ENCODE data around the gene FAHD1. TPM values are rescaled to one million over a fixed set of nuclear protein-coding genes. Genes with fewer than 3 reads are reported as not detected.

The FAHD1 gene
- polyA plus RNA-seq, 1 donor from 2014 or later = 73.5 TPM

- Histone ChIP-seq H3F3A (ENCODE audit: insufficient read depth, low read length, poor library complexity, severe bottlenecking) (no peaks in the 10 kb centered on the region), H3K36me3 (ENCODE audit: insufficient read depth, low read length) (no peaks in the 10 kb centered on the region), H3K4me2 (ENCODE audit: low read length) (no peak overlapping the region), H4K20me1 (ENCODE audit: insufficient read depth) (no peaks in the 10 kb centered on the region), H3K27me3 (ENCODE audit: insufficient read depth, low read depth, low read length) (peaks cover 6% of the 10 kb centered on the region), H3K4me3 (ENCODE audit: low read length) (no peak overlapping the region), H3K9me2 (ENCODE audit: insufficient read depth, low read length) (no peaks in the 10 kb centered on the region), H3K27ac (ENCODE audit: low read length) (no peak overlapping the region), H3K9me3 (ENCODE audit: low read length) (no peaks in the 10 kb centered on the region), H3K79me2 (replicated peaks; ENCODE audit: insufficient read depth, low read length) (no peaks in the 10 kb centered on the region), H3K9ac (ENCODE audit: low read length) (no peak overlapping the region), H2AFZ (ENCODE audit: low read depth, low read length) (no peak overlapping the region)
- TF ChIP-seq EP300 (conservative IDR thresholded peaks at IDR 0.05; ENCODE audit: poor library complexity, severe bottlenecking) (no peak), MXI1 (conservative IDR thresholded peaks at IDR 0.05; ENCODE audit: poor library complexity, severe bottlenecking) (no peak)
These were observed 19.4 kb downstream of the FAHD1 start for GRCh38 chr16:1846416-1846815.

DNA sequence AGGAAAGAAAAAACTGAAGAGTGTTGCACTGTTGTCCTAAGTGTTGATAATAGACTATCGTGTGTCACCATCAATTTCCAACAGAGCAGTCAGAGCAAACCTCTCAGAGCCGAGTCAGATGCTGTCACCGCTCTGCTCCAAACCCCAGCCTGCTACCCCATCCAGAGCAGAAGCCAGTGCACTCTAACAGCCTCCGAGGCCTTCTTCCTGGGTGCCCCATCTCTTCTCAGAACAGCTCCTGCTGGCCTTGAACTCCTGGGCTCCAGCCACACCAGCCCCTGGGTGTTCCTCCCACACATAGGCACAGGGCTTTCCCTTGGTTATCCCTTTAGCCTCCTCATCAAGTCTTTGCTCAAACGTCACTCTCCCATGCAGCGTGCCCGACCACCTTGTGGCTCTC, 24.0 kb downstream of the FAHD1 start:
- no peaks in the 10 kb centered on the region for H3F3A ChIP-seq (ENCODE audit: insufficient read depth, low read length, poor library complexity, severe bottlenecking)
- H3K9ac ChIP-seq (ENCODE audit: low read length) = no peak overlapping the region
- H3K9me3 ChIP-seq (ENCODE audit: low read length) = no peaks in the 10 kb centered on the region
- H2AFZ ChIP-seq (ENCODE audit: low read depth, low read length) = no peak overlapping the region
- TF ChIP-seq POLR2AphosphoS5 (IDR thresholded peaks at IDR 0.05) = no peak
- TF ChIP-seq, protein P1, sequence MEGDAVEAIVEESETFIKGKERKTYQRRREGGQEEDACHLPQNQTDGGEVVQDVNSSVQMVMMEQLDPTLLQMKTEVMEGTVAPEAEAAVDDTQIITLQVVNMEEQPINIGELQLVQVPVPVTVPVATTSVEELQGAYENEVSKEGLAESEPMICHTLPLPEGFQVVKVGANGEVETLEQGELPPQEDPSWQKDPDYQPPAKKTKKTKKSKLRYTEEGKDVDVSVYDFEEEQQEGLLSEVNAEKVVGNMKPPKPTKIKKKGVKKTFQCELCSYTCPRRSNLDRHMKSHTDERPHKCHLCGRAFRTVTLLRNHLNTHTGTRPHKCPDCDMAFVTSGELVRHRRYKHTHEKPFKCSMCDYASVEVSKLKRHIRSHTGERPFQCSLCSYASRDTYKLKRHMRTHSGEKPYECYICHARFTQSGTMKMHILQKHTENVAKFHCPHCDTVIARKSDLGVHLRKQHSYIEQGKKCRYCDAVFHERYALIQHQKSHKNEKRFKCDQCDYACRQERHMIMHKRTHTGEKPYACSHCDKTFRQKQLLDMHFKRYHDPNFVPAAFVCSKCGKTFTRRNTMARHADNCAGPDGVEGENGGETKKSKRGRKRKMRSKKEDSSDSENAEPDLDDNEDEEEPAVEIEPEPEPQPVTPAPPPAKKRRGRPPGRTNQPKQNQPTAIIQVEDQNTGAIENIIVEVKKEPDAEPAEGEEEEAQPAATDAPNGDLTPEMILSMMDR (IDR thresholded peaks at IDR 0.05; ENCODE audit: poor library complexity, severe bottlenecking) = no peak
- TF ChIP-seq, protein P2, sequence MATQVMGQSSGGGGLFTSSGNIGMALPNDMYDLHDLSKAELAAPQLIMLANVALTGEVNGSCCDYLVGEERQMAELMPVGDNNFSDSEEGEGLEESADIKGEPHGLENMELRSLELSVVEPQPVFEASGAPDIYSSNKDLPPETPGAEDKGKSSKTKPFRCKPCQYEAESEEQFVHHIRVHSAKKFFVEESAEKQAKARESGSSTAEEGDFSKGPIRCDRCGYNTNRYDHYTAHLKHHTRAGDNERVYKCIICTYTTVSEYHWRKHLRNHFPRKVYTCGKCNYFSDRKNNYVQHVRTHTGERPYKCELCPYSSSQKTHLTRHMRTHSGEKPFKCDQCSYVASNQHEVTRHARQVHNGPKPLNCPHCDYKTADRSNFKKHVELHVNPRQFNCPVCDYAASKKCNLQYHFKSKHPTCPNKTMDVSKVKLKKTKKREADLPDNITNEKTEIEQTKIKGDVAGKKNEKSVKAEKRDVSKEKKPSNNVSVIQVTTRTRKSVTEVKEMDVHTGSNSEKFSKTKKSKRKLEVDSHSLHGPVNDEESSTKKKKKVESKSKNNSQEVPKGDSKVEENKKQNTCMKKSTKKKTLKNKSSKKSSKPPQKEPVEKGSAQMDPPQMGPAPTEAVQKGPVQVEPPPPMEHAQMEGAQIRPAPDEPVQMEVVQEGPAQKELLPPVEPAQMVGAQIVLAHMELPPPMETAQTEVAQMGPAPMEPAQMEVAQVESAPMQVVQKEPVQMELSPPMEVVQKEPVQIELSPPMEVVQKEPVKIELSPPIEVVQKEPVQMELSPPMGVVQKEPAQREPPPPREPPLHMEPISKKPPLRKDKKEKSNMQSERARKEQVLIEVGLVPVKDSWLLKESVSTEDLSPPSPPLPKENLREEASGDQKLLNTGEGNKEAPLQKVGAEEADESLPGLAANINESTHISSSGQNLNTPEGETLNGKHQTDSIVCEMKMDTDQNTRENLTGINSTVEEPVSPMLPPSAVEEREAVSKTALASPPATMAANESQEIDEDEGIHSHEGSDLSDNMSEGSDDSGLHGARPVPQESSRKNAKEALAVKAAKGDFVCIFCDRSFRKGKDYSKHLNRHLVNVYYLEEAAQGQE (IDR thresholded peaks at IDR 0.05; ENCODE audit: borderline replicate concordance) = no peak
- no peak for TF ChIP-seq MXI1 (conservative IDR thresholded peaks at IDR 0.05; ENCODE audit: poor library complexity, severe bottlenecking)
- TF ChIP-seq EP300 (conservative IDR thresholded peaks at IDR 0.05; ENCODE audit: poor library complexity, severe bottlenecking) = no peak
- TF ChIP-seq TAF1 (IDR thresholded peaks at IDR 0.05; ENCODE audit: low read depth) = no peak
- TF ChIP-seq EZH2 (IDR thresholded peaks at IDR 0.05; ENCODE audit: borderline replicate concordance, insufficient read depth, low read length, poor library complexity, severe bottlenecking) = no peak
- no peak for TF ChIP-seq SMC3 (conservative IDR thresholded peaks at IDR 0.05; ENCODE audit: poor library complexity)
- TF ChIP-seq RAD21 (conservative IDR thresholded peaks at IDR 0.05) = no peak
- no peak overlapping the region for H3K27ac ChIP-seq (ENCODE audit: low read length)
- H3K4me2 ChIP-seq (ENCODE audit: low read length) = no peak overlapping the region
- no peaks in the 10 kb centered on the region for H3K36me3 ChIP-seq (ENCODE audit: insufficient read depth, low read length)
- H3K27me3 ChIP-seq (ENCODE audit: insufficient read depth, low read depth, low read length) = peaks cover 17% of the 10 kb centered on the region
- no peak overlapping the region for H3K4me3 ChIP-seq (ENCODE audit: low read length)
- H4K20me1 ChIP-seq (ENCODE audit: insufficient read depth) = no peaks in the 10 kb centered on the region
- no peaks in the 10 kb centered on the region for H3K79me2 ChIP-seq (replicated peaks; ENCODE audit: insufficient read depth, low read length)
- H3K9me2 ChIP-seq (ENCODE audit: insufficient read depth, low read length) = no peaks in the 10 kb centered on the region

DNA sequence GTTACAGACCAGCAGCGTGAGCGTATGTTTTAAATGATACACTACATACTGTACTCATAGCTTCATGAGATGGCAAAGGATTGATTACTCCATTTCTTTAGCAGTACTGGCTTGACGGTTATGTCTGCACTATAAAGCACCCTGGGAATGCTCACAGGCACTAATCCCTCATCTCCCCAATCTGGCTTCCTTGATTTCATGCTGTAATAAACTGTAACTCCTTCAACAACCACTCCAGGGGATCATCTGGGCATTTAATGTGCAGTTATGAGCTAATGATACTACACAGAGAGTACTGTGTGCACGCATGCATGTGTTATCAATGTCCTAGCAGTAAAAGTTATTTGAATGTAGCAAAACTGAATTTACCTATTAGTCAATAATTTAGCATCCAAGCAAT, 24.8 kb downstream of the FAHD1 start:
- H3K4me3 ChIP-seq (ENCODE audit: low read length) = no peak overlapping the region
- H3K27me3 ChIP-seq (ENCODE audit: insufficient read depth, low read depth, low read length) = peaks cover 17% of the 10 kb centered on the region

More for the DNA sequence above, 24.8 kb downstream of the FAHD1 start:
- Histone ChIP-seq H3K36me3 (ENCODE audit: insufficient read depth, low read length) (no peaks in the 10 kb centered on the region), H3K9ac (ENCODE audit: low read length) (no peak overlapping the region), H3K79me2 (replicated peaks; ENCODE audit: insufficient read depth, low read length) (no peaks in the 10 kb centered on the region), H3K4me2 (ENCODE audit: low read length) (no peak overlapping the region), H3K9me3 (ENCODE audit: low read length) (no peaks in the 10 kb centered on the region), H3F3A (ENCODE audit: insufficient read depth, low read length, poor library complexity, severe bottlenecking) (no peaks in the 10 kb centered on the region), H2AFZ (ENCODE audit: low read depth, low read length) (no peak overlapping the region), H3K9me2 (ENCODE audit: insufficient read depth, low read length) (no peaks in the 10 kb centered on the region), H3K27ac (ENCODE audit: low read length) (no peak overlapping the region), H4K20me1 (ENCODE audit: insufficient read depth) (no peaks in the 10 kb centered on the region)
- TF ChIP-seq EP300 (conservative IDR thresholded peaks at IDR 0.05; ENCODE audit: poor library complexity, severe bottlenecking) (no peak), TAF1 (IDR thresholded peaks at IDR 0.05; ENCODE audit: low read depth) (no peak), RAD21 (conservative IDR thresholded peaks at IDR 0.05) (no peak), EZH2 (IDR thresholded peaks at IDR 0.05; ENCODE audit: borderline replicate concordance, insufficient read depth, low read length, poor library complexity, severe bottlenecking) (no peak), POLR2AphosphoS5 (IDR thresholded peaks at IDR 0.05) (no peak)
- TF ChIP-seq, protein P2 (IDR thresholded peaks at IDR 0.05; ENCODE audit: borderline replicate concordance) = no peak
- TF ChIP-seq, protein P1 (IDR thresholded peaks at IDR 0.05; ENCODE audit: poor library complexity, severe bottlenecking) = no peak

Data from neural cell (in vitro differentiated cells).